ENCODE results near the gene NOD2.
A peak's percentile ranks its signal among the peaks of the same experiment; 100 is the strongest.

Gene NOD2

DNA sequence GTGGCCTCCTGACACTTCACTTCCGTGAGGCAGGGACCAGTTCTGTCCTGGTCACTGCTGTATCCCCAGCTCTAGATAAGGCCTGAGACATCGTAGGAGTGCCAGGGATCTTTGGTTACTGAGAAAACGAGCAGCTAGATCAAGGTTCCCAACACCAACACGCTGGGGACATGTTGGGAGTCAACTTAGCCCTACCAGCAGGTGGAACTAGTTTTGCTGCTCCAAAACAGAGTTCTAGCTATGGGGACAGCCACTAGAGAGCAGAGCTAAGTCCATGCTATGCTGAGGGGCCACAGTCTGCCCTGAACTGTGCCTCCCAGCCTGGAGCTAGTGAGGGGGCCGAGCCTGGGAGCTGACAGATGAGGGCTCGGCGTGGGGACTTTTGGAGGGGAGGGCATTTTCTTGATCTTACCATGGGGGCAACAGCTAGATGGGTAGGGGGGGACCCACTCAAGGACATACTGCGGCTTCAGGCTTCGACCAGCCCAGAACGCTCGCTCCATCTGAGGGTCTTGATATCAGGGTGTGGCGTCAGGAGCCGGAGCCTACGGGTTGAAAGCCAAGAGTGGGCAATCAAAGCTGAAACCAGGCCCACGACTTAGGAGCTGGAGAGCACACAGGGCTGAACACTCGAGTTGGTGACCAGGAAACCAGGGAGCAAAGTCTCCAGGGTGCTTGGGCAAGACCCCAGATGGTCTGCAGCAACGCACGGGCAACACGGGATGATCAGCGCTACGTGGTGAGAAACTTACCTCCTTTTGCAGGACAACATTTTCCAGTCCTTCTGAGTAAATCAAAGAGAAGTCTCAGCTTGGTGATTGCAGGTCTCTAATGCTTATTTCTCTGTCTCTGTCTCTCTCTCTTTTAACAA is 25.7 kb upstream of the NOD2 start:
- no peak for DNase-seq

DNA sequence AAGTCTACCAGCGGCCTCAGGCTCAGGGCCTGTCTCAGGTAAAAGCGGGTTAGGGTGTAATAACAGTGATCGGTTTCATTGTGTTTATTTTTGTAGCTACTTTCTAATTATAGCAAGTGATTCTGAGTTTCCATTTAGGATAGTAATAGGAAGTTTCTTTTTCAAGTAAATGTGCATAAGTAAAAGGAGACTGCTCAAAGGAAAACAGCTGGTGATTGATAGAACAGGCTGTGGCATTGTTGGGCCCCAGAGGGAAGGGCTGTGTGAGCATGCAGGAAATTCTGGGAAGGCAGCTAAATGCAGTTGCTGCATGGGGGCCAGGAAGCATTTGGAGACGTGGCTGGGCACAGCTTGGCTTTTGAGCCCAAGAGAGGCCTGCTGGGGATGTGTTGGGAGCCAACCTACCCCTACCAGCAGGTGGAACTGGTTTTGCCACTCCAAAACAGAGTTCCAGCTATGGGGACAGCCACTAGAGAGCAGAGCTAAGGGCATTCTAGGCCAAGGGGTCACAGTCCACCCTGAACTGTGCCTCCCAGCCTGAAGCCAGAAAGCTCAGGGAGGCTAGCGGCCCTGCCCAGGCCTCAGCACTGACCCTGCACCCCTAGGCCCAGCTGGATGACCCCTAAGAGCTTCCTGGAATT is 24.9 kb upstream of the NOD2 start:
- in situ Hi-C loops (cut with HindIII; ENCODE audit: low pct_ligation_motif_present, low pct_unique_long_range_greater_than_20kb, low sequenced_read_pairs): no loop called here
- no peak for DNase-seq

More for the DNA sequence above, 25.7 kb upstream of the NOD2 start:
- in situ Hi-C loops (cut with HindIII; ENCODE audit: low pct_ligation_motif_present, low pct_unique_long_range_greater_than_20kb, low sequenced_read_pairs): no loop called here

DNA sequence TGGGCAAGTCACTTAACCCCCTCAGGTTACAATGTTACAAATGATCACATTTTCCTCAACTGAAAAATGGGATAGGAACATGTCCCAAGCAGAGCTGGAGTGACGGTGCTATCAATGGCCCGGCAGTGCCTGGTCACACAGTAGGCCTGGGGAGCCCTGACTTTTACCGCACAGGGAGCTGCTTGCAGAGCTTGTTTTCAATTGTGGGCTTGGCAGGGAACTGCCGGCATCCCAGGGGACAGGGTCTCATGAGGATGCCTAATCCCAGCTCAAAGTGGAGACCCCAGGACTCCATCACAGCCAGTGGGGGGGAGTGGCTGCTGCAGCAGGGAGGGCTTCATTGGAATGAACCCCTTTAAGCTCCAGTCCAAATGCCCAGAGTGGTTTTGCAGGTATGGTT is 23.7 kb upstream of the NOD2 start:
- in situ Hi-C loops (cut with HindIII; ENCODE audit: low pct_ligation_motif_present, low pct_unique_long_range_greater_than_20kb, low sequenced_read_pairs): no loop called here
- DNase-seq: no peak

DNA sequence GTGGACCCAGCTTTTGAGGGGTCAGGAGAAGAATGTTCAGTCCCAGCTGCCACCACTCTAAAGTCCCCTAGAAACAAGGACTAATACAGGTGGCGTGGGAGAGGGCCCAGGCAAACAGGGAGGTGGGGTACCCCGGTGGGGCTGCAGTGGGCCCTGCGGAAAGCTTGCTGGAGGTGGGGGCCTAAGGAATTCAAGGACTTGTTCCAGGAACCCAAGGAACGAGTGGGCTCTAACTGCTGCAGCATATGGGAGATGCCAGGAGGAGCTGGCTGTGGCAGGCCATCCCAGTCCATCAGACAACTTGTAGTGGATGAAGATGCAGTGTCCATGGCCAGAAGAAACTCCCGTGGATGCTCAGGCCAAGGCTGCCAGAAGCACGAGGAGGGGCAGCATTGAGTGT is 22.9 kb upstream of the NOD2 start:
- in situ Hi-C loops (cut with HindIII; ENCODE audit: low pct_ligation_motif_present, low pct_unique_long_range_greater_than_20kb, low sequenced_read_pairs): no loop called here
- no peak for DNase-seq

DNA sequence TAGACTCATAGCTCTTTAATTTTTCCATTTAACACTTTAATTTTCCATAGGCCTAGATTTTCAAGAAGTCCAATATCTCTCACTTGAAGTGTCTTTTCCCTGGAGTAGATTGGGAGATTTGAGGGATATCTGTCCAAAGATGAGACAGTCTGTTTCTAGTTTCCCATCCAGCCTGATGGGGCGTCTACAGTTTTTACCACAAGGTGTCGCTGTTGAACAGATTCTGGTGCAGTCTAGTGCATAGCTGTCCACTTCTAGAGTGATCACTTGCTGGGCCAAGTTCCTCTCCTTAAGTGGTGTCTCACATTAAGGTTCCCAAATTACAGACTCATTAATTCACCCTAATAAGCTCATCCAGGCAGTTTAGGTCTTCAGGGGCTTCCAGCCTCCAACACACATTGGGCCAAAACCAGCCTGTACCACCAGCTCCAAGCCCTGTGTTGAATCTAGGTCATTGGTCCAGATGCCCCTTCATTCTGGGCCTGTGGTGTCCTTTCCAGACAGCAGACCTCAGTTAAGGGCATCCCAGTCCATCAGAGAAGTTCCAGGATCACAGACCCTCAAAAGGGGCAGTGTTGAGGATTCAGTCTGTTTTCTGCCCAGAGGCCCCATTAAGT is 21.7 kb upstream of the NOD2 start:
- DNase-seq: peak; percentile 67
- in situ Hi-C loops (cut with HindIII; ENCODE audit: low pct_ligation_motif_present, low pct_unique_long_range_greater_than_20kb, low sequenced_read_pairs): no loop called here

DNA sequence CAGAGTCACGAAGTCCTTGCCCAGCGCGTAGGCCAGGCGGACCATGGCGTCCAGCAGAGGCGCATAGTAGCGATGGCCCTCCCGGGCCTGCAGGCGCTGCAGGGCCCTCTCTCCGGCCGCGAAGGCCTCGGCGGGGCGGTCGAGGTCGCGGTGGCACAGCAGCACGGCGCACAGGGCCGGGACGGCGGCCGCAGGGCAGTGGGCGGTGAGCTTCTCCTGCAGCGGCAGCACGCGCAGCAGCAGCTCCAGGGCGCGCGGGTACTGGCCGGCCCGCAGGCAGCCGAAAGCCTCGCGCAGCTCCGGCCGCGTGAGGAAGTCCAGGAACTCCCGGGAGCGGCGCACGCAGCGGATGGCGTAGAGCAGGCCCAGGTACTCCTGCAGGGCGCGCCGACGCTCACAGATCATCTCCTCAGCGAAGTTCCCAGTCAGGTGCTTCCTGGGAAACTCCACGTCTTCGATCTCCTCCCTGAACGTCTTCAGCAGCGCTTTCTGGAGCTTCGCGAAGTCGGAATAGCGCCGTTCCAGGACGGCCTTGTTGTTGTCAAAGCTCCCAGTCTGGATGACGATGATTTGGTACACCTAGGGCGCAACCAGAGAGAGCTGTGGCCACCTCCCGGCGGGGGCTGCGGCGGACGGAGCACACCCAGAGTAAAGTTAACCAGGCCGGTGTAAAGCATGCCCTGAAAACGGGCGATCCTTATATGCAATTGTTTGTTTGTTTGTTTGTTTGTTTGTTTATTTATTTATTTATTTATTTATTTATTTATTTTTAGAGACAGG is 19.7 kb upstream of the NOD2 start:
- DNase-seq: no peak
- in situ Hi-C loops (cut with HindIII; ENCODE audit: low pct_ligation_motif_present, low pct_unique_long_range_greater_than_20kb, low sequenced_read_pairs): no loop called here

DNA sequence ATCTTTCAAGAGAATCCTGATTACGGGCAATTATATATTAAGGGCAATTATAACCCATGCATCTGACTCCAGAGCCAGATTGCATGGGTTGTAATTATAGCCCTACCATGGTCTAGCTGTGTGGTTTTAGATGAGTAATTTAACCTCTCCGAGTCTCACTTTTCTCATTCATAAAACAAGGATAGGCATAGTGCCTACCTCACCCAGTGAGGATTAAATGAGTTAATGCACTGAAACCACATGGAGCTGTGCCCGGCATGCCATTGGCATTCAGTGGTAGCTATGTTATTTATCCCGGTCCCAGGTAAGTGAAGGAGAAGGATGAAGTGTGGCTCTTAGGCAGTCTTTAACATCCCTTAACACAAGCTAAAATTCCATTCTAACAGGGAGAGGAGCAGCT is 18.6 kb upstream of the NOD2 start:
- in situ Hi-C loops (cut with HindIII; ENCODE audit: low pct_ligation_motif_present, low pct_unique_long_range_greater_than_20kb, low sequenced_read_pairs): no loop called here
- no peak for DNase-seq

DNA sequence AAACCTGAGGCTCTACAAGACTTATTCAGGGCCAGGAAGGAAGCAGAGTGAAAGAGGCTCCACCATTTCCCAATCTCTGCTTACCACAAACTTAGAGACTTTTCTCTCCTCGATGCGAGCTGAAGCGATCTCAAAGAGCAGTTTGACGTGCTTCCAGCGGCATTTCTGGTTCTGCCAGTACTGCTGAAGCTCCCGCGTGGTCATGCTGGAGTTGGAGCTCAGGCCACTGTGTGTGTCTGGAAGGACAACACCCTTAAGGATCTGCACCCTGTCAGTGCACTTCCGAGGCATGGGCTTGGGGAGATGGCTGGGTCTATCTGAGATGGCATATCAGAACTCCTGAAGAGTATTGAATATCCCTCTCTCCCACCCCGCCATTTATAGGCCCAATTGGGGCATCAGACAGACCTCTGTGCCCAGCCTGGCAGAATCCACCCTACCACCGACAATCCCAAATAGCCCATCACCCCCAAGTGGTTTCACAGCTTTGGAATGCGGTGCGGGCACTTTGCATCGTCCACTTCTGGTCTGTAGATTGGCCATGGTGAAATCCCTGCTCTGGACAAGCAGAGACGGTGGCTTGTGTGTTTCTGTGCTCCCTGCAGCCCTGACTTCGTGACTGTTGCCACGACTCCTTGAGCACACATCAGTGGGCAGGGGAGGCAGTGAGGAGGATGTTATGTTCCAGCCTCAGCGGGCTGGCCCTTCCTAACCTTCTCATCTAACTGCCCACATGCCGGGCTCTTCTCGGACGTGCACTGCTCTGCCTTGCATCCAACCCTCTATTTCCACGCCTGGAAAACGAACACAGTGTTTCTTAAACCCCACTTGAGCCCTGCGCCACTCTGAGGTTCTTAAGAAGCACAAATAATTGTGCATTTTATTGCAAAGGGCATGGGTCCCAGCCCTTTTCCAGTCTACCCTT is 17.5 kb upstream of the NOD2 start:
- in situ Hi-C loops (cut with HindIII; ENCODE audit: low pct_ligation_motif_present, low pct_unique_long_range_greater_than_20kb, low sequenced_read_pairs): no loop called here

DNA sequence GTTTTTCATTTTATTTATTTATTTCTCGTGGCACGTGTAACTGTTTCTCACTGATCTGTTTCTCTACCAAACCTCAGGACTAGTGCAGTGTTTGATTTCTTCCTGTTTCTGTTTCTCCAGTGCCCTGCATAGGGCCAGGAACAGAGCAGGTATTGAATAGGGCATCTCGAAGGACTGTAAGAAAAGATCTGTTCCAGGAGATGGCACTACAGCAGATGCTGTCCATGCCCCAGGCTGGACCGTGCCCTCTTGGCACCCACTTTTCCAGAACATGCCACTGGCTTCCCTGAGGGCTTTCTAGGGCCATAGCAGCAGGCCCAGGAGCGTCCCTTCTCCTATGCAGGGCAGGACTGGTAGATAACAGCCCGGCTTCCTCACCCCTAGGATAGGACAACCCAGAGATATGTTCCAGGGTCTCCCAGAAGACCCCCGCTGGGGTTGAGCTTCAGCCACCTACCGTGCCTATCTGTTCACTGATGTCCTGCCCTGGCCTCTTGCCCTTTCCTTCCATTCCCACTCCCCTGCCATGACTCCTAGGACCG is 16.7 kb upstream of the NOD2 start:
- no peak for DNase-seq
- in situ Hi-C loops (cut with HindIII; ENCODE audit: low pct_ligation_motif_present, low pct_unique_long_range_greater_than_20kb, low sequenced_read_pairs): no loop called here

More for the DNA sequence above, 17.5 kb upstream of the NOD2 start:
- DNase-seq: no peak

DNA sequence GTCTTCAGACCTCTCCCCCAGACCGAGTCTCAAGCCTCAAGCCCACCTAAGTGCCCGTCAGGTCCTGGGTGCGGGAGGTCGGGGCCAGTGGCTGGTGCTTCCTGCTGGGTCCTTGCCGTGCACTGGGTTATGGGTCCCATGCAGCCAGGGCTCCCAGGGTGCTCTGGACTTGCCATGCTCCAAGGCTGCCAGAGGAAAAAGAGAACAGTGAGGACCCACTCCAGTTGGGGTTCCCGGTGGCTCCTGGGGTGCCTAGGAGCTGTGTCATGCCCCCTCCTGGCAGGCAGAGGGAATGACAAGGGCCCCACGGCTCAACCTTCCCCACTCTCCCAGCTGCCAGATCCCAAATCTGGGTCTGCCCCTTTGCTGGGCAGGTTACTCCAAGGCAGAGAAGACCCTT is 16.1 kb upstream of the NOD2 start:
- in situ Hi-C loops (cut with HindIII; ENCODE audit: low pct_ligation_motif_present, low pct_unique_long_range_greater_than_20kb, low sequenced_read_pairs): no loop called here
- DNase-seq: no peak

DNA sequence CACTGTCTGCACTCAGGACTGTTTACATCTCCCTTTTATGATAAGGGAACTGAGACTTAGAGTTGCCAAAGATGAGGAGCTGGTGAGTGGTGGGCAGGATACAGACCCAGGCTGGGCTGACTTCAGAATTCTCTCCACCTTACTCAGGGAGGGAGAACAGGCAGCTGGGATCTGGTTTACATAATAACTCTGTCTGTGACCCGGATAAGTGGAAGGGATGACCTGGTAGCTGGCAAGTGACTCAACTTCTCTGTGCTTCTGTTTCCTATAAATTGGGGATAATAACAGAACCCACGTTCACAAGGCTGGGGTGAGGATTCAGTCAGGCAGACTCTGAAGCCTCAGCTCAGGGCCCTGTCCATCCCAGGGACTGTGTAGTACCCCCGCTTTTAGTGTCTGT is 14.9 kb upstream of the NOD2 start:
- no peak for DNase-seq

DNA sequence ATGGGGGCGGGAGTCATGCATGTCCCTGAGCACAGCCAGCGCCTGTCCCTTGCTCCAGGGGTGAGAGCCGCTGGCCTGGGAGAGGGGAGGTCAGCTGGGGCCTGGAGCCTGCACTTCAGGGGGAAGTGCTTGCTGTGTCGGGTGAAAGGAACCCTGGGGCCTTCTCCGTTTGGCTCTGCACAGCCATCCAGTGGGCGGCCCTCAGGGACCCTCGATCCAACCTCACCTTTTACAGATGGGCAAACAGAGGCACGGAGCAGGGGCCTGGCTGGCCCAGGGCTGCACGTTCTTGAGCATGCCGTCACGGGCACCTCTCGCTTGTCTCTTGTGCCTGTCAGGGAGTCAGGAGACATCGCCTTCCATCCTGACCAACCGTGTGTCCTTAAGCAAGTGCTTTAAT is 14.1 kb upstream of the NOD2 start:
- in situ Hi-C loops (cut with HindIII; ENCODE audit: low pct_ligation_motif_present, low pct_unique_long_range_greater_than_20kb, low sequenced_read_pairs): no loop called here
- no peak for DNase-seq

More for the DNA sequence above, 14.9 kb upstream of the NOD2 start:
- in situ Hi-C loops (cut with HindIII; ENCODE audit: low pct_ligation_motif_present, low pct_unique_long_range_greater_than_20kb, low sequenced_read_pairs): no loop called here

DNA sequence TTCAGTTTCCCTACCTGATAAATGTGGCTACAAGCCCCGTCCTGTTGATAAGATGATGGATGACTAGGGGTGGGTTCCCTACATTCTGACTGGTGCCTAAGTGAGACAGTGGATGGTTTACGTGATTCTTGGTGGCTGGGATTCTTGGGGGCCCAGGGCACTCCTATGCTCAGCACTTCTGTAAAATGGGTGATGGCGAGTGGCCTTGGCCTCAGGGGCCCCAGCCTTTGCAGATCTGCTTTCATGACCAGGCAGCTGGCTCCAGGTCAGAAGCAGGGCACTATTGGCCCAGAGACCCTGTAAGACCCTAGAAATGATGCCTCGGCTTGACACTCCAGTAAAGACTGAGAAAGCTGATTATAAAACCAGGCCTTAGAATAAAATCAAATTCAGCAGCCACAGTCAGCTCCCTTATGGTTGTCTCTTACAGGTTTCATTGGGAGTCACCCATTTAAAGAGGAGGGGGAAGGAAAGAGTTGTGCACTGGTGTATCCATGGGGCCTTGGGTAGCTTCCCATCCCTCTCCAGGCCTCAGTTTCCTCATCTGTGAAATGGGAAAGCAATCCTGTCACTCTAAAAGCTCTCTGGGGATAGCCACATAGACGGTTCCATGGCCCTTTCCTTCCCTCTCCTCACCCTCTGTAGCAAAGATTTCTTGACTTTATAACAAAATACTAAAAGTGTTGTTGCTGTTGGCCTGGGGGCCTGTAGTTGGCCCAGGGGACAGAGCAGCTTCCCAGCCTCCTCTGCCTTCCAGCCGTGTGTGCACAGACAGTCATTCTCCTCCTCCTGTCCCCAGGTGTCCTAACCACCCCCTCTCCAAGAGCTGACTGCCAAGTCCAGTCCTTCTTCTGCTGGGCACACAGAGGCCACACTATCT is 13.5 kb upstream of the NOD2 start:
- in situ Hi-C loops (cut with HindIII; ENCODE audit: low pct_ligation_motif_present, low pct_unique_long_range_greater_than_20kb, low sequenced_read_pairs): no loop called here
- no peak for DNase-seq

DNA sequence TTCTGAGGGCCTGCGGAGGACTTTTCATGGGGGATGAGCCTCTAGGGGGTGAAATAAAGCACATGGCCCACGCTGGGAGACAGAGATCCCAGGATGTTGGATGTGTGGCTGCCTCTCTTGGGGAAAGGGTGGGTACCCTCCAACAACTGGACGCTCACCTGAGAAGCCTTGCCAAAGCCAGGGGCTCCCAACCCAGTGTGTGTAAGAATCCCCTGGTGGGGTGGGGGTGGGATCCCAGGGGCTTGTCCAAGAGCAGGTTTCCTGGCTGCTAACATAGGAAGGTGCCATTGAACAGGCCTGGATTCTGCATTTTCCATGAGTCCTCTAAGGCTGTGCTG is 12.9 kb upstream of the NOD2 start:
- no peak for DNase-seq
- in situ Hi-C loops (cut with HindIII; ENCODE audit: low pct_ligation_motif_present, low pct_unique_long_range_greater_than_20kb, low sequenced_read_pairs): no loop called here

DNA sequence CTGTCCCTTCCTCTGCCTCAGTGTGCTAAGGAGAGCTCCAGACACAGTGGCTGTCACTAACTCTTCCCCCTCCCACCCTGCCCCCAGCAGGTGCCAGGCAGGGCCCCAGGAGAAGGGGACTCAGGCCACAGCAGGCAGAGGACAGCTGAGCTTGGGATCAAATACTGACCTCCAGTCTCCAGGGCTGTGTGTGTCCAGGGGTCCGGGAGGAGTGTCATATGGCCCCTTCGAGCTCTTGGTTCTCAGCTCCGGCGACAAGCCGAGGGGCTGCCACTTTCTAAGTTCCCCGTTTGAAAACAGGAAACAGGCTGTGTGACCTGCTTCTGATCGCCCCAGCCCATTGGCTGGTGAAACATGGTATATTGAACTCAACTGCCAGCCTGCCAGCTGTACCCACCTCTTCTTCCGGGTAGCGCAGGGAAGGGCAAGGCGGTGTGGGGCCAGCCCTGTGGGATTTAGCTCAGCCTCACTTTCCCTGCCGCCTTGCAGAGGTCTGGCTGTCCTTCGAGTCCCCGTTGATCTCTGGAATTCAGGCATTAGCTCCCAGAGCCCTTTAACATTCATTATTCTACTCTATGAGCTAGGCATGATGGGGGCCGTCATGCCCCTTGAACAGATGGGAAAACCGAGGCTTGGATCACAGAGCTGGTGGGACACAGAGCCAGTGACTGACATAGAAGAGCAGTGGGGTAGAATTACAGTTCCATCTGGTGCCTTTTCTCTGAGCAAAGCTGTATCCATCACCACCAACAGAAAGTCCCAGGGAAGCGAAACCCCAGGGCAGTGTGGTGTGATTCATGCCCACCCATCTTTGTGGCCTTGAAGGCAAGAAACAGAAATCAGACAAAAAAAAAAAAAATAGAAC is 12.2 kb upstream of the NOD2 start, which contains the start of gene SNX20:
Gene SNX20, minus strand, starts transcription at position 292 of the 865 bp plus-strand sequence. CDS start 3,786 bp downstream, outside the sequence.
- no peak for DNase-seq
- in situ Hi-C loops (cut with HindIII; ENCODE audit: low pct_ligation_motif_present, low pct_unique_long_range_greater_than_20kb, low sequenced_read_pairs): no loop called here
